GM23338 (cell line): ENCODE measurements around the gene PGRMC2.

Experiments
- CTCF ChIP-seq, 2 experiments: fragments of 200-600 bp in 1 of 2; sonication (generic) in 1 of 2; conservative IDR thresholded peaks; 2 replicates each; pipeline versions ENCODE4 v1.5.1 to v1.6.1; 2016 to 2017; ENCODE audit warnings: antibody characterized with exemption in 2 of 2, low read depth in 2 of 2, mild to moderate bottlenecking in 2 of 2, moderate library complexity in 1 of 2
- ETS1 ChIP-seq: IDR thresholded peaks from 2 replicates; pipeline ENCODE4 v1.6.1; 2016; ENCODE audit warnings: antibody characterized with exemption
- EZH2 ChIP-seq: fragments of 200-600 bp; sonication (generic); IDR thresholded peaks from one replicate; pipeline ENCODE4 v1.8.0; 2017; ENCODE audit warnings: antibody characterized with exemption, mild to moderate bottlenecking, low read depth; ENCODE audit not compliant: unreplicated experiment
- EZH2phosphoT487 ChIP-seq: fragments of 200-600 bp; sonication (generic); IDR thresholded peaks from one replicate; pipeline ENCODE4 v1.8.1; 2018; ENCODE audit warnings: antibody characterized with exemption; ENCODE audit not compliant: unreplicated experiment
- POLR2AphosphoS5 ChIP-seq: IDR thresholded peaks from 2 replicates; pipeline ENCODE4 v1.6.1; 2016; ENCODE audit warnings: antibody characterized with exemption, low read depth
- REST ChIP-seq: IDR thresholded peaks from one replicate; pipeline ENCODE4 v1.6.1; 2018; ENCODE audit warnings: antibody characterized with exemption; ENCODE audit not compliant: unreplicated experiment

- peak; percentile 51 to 57 for TF ChIP-seq CTCF (conservative IDR thresholded peaks at IDR 0.05; ENCODE audit: low read depth in 2 of 2)
- no peak for TF ChIP-seq POLR2AphosphoS5
- TF ChIP-seq EZH2phosphoT487 = no peak
- TF ChIP-seq EZH2 = no peak
- no peak for TF ChIP-seq ETS1
- no peak for TF ChIP-seq REST
Measured at GRCh38 chr4:128220286-128221235, 67.1 kb downstream of the PGRMC2 start.
